ENCODE measurements around the gene LRRC10.

Gene LRRC10

GRCh38 chr12:69570000-69570516 is 40.6 kb downstream of the LRRC10 start:
- no peak for DNase-seq (ENCODE audit: low spot score)

DNA sequence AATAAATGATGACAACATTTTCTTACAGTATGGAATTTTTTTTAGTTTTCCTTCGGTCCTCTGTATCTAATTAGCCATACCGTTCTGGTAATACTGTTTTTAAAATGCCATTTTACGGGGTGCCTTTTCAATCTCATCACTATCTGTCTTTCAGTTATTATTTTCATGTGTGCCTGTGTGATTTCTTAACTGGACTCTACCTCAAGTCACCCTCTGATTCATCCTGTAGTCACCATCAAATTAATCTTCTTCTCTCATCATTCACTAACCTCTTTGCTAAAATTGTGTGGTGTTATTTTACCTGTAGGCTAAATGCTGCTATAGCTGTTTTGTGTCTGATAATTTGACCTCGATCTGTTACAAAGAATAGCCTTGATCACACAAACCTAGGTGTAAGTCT is 41.5 kb downstream of the LRRC10 start:
- DNase-seq (ENCODE audit: low spot score) = no peak

GRCh38 chr12:69566603-69567002 is 44.1 kb downstream of the LRRC10 start:
- no peak for DNase-seq (ENCODE audit: low spot score)

- no peak for DNase-seq (ENCODE audit: low spot score)
Measured at GRCh38 chr12:69563166-69563762, 47.4 kb downstream of the LRRC10 start.

All from Ammon's horn (tissue), 1 donor.